Measurements from ENCODE around the gene COMT.
"Not testable (repeated sequence)": the region's sequence is repeated elsewhere in the genome, so short reads cannot be mapped to it uniquely, and the experiment has no call there.

Gene COMT

GRCh38 chr22:19909350-19910179, 32.0 kb upstream of the COMT start:
- peak; percentile 58 to 64 for DNase-seq

DNA sequence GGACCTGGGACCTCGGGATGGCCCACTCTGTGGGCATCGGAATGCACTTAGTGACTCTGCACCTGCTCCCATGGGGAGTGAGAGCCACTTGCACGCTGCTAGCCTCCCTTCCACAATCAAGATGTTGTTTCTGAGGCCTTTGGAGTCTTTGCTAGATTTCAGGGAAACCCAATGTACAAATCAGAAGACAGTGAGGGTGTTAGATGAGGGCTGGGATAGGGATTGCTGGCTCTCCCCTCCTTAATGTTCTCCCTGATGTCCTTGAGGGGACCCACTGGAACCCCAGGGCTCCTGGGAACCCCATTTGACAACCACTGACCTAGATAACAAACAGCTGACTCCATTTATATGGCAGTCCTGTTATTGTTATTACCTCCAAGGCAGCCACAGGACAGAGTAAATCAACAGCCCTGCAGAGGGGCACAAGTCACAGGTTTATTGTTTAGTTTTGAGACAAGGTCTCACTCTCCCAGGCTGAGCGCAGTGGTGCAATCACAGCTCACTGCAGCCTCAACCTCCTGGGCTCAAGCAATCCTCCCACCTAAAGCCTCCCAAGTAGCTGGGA, 31.3 kb upstream of the COMT start:
- DNase-seq: no peak

DNA sequence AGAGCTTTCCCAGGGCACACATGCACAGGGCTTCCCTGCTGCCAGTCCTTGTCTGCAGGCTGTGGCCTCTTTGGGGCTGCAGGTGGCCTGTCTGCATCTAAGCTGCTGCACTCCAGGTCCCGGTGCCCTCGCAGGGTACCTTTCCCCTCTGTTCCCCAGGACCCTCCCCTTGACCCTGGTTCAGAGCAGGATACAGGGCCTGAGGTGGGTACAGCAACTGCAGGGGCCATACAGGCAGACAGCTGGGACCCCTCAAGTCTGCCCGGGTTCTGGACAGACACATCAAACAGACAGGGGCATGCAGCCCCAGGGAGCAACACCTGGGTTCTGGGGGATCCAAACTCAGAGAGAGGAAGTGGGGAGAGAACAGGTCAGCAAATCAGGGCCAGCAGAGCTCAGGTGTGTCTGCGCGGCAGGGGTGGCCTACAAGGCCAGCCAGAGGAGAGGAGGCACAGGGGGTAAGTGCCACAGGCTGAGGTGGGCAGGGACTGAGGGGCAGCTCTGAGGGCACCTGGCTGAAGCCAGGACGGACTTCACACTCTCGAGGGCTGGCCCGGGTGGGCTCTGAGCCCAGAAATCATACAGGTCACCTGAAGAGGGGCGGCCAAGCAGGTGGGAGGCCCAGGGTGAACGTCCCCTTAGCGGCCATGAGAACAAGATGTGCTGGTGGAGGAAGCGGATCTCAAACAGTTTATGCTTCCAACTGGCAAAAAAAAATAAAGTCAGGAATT, 29.9 kb upstream of the COMT start:
- DNase-seq: no peak

DNA sequence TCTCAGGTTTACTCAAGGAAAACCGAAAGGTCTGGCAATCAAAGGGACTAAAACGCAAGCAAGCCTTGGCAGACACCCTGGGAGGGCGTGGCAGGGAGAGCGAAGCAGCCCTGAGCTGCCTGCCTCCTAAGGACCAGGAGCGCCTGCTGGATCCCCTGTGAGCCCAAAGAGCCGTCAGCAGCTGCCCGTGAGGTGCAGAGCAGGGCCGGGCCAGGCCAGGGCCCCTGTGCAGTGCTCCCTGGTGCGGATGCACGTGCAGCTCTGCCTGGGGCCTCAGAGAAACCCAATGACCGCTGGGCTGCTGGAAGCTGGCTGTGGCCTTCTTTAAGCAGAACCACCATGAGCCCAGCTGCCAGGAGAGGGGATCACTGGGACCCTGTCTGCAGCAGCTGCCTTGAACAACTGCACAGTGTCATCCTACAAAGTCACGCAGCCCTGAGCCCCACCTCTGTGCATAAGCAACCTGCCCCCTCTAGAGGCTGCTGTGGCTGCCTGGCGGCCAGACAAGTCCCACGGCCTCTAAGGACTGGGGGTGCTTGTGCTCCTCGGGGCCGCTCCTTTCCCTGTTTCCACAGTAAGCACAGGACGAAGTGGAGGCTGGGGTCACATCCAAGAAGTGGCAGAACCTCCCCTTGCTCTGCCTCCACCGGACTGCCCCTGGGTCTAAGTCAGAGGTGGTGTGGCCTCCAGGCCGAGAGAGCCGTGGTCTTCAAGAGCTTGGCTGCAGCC, 29.1 kb upstream of the COMT start:
- no peak for DNase-seq

GRCh38 chr22:19913337-19913936, 28.1 kb upstream of the COMT start:
- DNase-seq: no peak

DNA sequence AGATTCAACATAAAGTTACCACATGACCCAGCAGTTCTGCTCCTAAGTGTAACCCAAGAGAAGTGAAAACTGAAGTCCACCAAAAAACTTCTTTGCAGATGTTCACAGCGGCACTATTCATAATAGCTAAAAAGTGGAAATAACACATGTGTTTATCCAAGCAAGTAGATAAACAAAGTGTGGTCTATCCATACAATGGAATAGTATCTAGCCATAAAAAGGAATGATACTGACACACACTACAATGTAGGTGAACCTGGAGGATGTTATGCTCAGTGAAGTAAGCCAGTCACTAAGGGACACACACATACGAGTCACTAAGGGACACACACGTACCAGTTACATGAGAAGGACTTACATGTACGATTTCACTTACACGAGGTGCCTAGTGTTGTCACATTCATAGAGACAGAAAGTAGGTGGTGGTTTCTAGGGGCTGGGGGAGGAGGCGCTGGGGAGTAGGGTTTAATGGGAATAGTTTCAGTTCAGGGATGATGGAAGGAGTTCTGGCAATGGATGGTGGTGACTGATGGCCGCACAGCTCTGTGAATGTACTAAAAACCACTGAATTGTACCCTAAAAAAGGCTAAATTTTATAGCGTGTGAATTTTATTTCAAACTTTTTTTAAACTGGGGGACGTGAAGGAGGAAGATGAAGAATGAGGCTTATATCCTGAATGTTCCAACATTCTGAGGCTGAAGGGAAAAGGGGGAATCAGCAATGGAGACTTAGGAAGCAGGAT, 27.2 kb upstream of the COMT start:
- DNase-seq: no peak

DNA sequence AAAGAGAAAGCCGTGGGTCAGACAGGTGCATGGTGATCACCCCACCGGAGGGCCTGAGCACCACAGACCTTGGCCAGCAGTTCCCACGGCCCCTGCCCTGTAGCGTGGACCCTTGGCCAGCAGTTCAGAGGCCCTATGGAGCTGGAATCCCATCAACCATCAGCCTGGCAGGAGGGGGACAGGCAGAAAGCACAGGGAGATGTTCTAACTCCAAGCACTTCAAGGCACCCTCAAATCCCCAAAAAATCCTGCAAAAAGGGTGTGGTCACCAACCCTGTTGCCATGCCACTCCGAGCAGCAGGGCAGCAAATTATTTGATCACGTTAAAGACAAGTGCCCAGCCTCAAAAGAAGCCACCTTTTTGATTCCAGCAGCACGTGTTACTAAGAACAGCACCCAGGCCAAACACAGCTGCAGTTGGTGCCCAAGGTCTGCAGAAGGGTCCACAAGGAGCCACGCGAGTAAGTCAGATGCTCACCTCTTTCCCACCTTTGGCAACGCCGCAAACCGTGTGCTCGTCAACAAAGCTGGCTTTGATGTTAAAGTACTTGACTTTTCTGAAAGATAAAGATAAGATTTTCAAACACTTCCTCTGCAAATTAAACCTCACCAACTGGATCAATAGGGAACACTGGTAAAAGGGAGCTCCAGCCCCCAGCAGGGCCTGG, 26.2 kb upstream of the COMT start:
- no peak for DNase-seq

DNA sequence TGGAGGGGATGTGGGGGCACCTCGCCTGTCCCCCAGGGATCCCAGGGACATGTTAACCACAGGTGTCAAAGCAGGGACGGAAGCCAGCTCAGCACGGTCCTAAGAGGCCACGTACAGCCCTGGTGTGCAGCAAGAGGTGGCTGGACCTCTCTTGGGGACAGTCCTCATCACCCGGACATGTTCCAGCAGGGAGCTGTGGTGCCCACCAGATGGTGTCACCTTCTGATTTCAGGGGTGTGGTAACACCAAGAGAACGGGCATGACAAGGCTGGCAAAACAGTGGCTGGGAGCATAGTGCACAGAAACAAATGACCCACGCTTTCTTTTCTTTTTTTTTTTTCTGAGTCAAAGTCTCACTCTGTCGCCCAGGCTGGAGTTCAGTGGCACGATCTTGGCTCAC, 25.6 kb upstream of the COMT start:
- no peak for DNase-seq

DNA sequence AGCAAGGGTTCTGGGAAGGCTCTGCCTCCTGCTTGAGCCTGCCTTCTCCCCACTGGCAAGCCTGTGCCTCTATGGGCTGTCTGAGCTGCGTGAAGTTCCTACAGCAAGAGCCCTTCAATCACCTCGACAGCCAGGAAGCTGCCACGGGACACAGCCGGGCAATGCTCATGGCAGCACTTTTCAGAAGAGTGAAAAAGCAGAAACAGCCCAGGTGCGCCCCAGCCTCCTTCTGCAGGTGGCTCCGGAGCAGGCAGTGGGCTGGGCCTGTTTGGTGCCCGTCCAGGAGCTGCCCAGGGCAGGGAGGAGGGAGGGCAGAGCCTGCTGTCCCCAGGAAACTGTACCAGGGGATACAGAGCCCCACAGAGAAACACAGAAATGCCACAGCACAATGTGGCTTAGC, 24.6 kb upstream of the COMT start:
- no peak for DNase-seq

GRCh38 chr22:19917389-19918138, 24.0 kb upstream of the COMT start:
- DNase-seq: no peak

DNA sequence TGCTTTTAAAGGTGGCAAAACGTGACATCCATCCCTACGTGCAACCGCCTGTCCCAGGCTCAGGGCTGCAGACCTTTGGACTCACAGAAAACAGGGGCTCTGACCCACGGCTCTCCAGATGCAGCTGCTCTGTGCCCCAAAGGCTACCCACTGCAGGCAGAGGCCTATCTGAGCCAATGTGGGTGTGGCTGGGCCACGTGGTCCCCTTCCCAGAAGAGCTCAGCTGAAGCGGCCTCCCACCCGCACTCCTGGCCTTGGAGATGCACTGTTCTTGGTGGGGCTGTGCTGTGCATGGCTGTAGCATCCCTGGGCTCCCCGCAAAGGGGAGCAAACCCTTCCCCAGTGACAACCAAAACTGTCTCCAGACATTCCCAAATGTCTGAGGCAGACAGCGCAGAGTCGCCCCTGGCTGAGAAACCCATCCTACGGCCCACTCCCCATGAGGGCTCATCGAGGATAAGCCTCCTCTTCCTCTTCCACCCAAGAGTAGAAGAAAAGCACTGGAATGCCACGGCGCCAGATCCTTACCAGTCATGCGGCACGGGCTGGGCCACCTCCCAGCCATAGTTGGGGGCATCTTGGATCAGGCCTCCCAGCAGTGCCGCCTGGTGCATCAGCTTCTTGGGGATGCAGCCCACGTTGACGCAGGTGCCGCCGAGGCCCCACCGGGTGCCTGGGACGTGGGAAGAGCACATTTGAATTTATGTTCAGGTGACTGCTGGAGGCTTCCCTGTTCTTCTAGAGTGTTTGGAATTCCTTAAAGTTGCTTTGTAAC, 23.1 kb upstream of the COMT start:
- no peak for DNase-seq

DNA sequence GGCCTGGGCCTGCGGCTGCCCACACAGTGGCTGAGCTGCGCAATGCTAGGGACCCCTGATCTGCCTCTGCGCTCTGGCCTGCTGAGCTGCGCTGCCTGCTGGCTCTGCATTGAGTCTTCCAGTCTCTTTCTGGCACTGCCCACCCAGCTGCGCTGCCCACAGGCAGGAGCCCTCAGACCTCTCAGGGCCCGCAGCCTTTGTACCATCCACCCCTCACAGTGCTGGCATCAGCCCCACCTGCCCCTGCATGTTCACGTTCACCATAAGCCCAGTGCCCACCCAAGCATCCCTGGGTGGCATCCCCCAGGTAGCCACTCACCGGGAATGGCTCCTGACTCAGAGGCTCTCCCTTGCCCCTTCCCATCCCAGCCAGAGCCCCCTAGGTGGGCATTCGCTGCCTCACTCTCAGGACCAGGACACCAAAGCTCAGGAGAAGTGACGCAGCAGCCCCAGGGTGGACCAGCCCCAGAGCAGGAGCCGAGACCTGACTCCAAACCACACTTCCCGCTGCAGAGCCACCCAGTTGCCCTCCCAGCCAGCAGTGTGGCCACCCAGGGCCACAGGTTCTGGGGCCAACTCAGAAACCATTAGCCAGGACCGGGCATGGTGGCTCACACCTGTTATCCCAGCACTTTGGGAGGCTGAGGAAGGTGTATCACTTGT, 21.7 kb upstream of the COMT start:
- no peak for DNase-seq

- no peak for DNase-seq
Observed at GRCh38 chr22:19921544-19922081, 20.0 kb upstream of the COMT start.

DNA sequence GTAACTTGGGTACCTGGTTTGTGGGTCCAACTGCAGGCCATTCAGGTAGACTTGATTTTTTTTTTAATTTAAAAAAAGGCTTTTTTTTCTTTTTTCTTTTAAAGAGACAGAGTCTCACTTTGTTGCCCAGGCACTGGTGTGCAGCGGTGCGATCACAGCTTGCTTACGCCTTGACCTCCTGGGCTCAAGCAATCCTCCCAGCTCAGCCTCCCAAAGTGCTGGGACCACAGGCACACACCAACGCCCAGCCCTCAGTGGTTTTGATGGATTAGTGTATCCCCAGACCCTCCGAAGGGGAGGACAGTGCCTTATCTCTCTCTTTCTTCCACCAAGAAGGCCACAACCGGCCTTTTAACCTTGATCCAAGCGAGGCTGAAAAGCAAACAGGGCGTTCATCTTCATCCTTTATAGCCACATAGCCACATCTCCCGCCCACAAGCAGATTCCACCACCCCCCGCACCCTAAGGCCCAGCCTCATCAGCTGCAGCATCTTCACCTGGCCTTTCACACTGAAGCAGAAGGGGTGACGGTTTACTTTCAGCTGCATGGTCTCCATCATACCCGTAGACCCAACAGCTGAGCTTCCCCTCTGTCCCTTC, 17.6 kb upstream of the COMT start:
- no peak for DNase-seq

DNA sequence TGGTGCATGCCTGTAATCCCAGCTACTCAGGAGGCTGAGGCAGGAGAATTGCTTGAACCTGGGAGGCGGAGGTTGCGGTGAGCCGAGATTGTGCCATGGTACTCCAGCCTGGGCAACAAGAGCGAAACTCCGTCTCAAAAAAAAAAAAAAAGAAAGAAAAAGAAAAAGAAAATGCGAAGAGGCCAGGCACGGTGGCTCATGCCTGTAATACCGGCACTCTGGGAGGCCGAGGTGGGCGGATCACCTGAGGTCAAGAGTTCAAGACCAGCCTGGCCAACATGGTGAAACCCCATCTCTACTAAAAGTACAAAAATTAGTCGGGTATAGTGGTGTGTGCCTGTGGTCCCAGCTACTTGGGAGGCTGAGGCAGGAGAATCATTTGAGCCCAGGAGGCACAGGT, 15.5 kb upstream of the COMT start:
- DNase-seq: not testable (repeated sequence)

DNA sequence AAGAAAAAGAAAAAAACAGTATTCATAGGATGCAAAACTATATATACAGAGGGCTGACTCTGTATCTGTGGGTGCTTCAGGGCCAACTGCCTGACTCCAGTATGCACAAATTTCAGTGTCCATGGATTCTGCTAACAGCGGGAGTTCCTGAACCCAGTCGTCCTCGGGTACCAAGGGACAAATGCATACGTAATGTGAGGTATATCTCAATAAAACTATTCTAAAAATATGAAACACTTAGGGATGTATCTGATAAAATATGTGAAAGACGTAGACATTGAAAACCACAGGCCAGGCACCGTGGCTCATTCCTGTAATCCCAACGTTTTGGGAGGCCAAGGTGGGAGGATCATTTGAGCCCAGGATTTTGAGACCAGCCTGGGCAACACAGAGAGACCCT, 13.9 kb upstream of the COMT start:
- DNase-seq: no peak

GRCh38 chr22:19928207-19928606, 13.4 kb upstream of the COMT start:
- DNase-seq: no peak

All from NCI-H2081 (cell line).